ENCODE results near the gene SIMC1.

- TF ChIP-seq CTCF (IDR thresholded peaks at IDR 0.05; ENCODE audit: low read length) = no peak
- TF ChIP-seq EZH2 (optimal IDR thresholded peaks at IDR 0.05; ENCODE audit: low read depth, low read length) = no peak
Measured at GRCh38 chr5:176391479-176391878, 153.3 kb downstream of the SIMC1 start.

Data from MM.1S (cell line).